Memory B cell (primary cell): ENCODE results near the gene RPL13A.

Experiments used
- ATAC-seq: fragments of 150-1000 bp; cut with Tn5 transposase; 2 replicates; pipeline ENCODE4 v1.10.0; 2021; ENCODE audit warnings: low read depth, mild to moderate bottlenecking, moderate library complexity
- DNase-seq, 2 donors: peaks; one replicate each; pipeline ENCODE4 v3.0.0; 2022; ENCODE audit warnings: low spot score in 2 of 2
- H3K27ac Mint-ChIP-seq: one replicate; pipeline ENCODE4 v1.8.0; 2022; ENCODE audit warnings: mild to moderate bottlenecking, moderate library complexity, mixed read lengths
- H3K27me3 Mint-ChIP-seq: one replicate; pipeline ENCODE4 v1.8.0; 2022; ENCODE audit warnings: mixed read lengths
- H3K36me3 Mint-ChIP-seq: one replicate; pipeline ENCODE4 v1.8.0; 2022; ENCODE audit warnings: mild to moderate bottlenecking, mixed read lengths
- H3K4me1 Mint-ChIP-seq: one replicate; pipeline ENCODE4 v1.8.0; 2022; ENCODE audit warnings: mixed read lengths
- H3K4me3 Mint-ChIP-seq: one replicate; pipeline ENCODE4 v1.8.0; 2022; ENCODE audit warnings: mild to moderate bottlenecking, moderate library complexity, mixed read lengths
- H3K9me3 Mint-ChIP-seq: one replicate; pipeline ENCODE4 v1.8.0; 2022; ENCODE audit warnings: mixed read lengths

The RPL13A gene

GRCh38 chr19:49486232-49486631, 1.2 kb upstream of the RPL13A start:
- ATAC-seq (no peak), DNase-seq (no peak)
- H3K9me3 Mint-ChIP-seq: no peaks in the 10 kb centered on the region
- no peak overlapping the region for H3K27ac Mint-ChIP-seq
- no peak overlapping the region for H3K4me3 Mint-ChIP-seq
- H3K4me1 Mint-ChIP-seq: peaks cover 17% of the 10 kb centered on the region
- no peaks in the 10 kb centered on the region for H3K27me3 Mint-ChIP-seq
- H3K36me3 Mint-ChIP-seq: peaks cover 16% of the 10 kb centered on the region

GRCh38 chr19:49486710-49487276, 615 bp upstream of the RPL13A start:
- ATAC-seq (no peak), DNase-seq (no peak)
- Mint-ChIP-seq H3K4me1 (peaks cover 17% of the 10 kb centered on the region), H3K27me3 (no peaks in the 10 kb centered on the region), H3K27ac (peak overlapping the region; percentile 98), H3K4me3 (peak overlapping the region; percentile 93), H3K36me3 (peaks cover 17% of the 10 kb centered on the region), H3K9me3 (no peaks in the 10 kb centered on the region)

- H3K4me1 Mint-ChIP-seq: peaks cover 25% of the 10 kb centered on the region
- H3K27me3 Mint-ChIP-seq: no peaks in the 10 kb centered on the region
- DNase-seq (no peak), ATAC-seq (no peak)
- H3K9me3 Mint-ChIP-seq: no peaks in the 10 kb centered on the region
- peak overlapping the region; percentile 98 for H3K27ac Mint-ChIP-seq
- peak overlapping the region; percentile 93 for H3K4me3 Mint-ChIP-seq
- H3K36me3 Mint-ChIP-seq: peaks cover 25% of the 10 kb centered on the region
These were observed 846 bp downstream of the RPL13A start for GRCh38 chr19:49488046-49488862.

GRCh38 chr19:49488863-49489537, 1.6 kb downstream of the RPL13A start:
- DNase-seq (no peak), ATAC-seq (no peak)
- H3K36me3 Mint-ChIP-seq: peaks cover 25% of the 10 kb centered on the region
- H3K27ac Mint-ChIP-seq: peak overlapping the region; percentile 98
- no peaks in the 10 kb centered on the region for H3K9me3 Mint-ChIP-seq
- H3K27me3 Mint-ChIP-seq: no peaks in the 10 kb centered on the region
- H3K4me1 Mint-ChIP-seq: peaks cover 25% of the 10 kb centered on the region
- peak overlapping the region; percentile 93 for H3K4me3 Mint-ChIP-seq

- Mint-ChIP-seq H3K36me3 (peaks cover 25% of the 10 kb centered on the region), H3K4me1 (peaks cover 25% of the 10 kb centered on the region), H3K27ac (peak overlapping the region; percentile 98), H3K4me3 (peak overlapping the region; percentile 93), H3K9me3 (no peaks in the 10 kb centered on the region), H3K27me3 (no peaks in the 10 kb centered on the region)
- ATAC-seq (peak; percentile 11), DNase-seq (peak in 1 of 2 donors; percentile 45)
These were observed 2.3 kb downstream of the RPL13A start for GRCh38 chr19:49489601-49490167.

- Mint-ChIP-seq H3K27me3 (no peaks in the 10 kb centered on the region), H3K36me3 (peaks cover 25% of the 10 kb centered on the region), H3K9me3 (no peaks in the 10 kb centered on the region), H3K27ac (peak overlapping the region; percentile 98), H3K4me1 (peaks cover 25% of the 10 kb centered on the region), H3K4me3 (peak overlapping the region; percentile 93)
- no peak for DNase-seq
- ATAC-seq: no peak
These were observed 3.0 kb downstream of the RPL13A start for GRCh38 chr19:49490287-49491029.

GRCh38 chr19:49491030-49491803, 3.8 kb downstream of the RPL13A start:
- DNase-seq: no peak
- Mint-ChIP-seq H3K4me3 (peak overlapping the region; percentile 93), H3K27ac (peak overlapping the region; percentile 98), H3K9me3 (no peaks in the 10 kb centered on the region), H3K36me3 (peaks cover 25% of the 10 kb centered on the region), H3K4me1 (peaks cover 27% of the 10 kb centered on the region), H3K27me3 (no peaks in the 10 kb centered on the region)
- ATAC-seq: no peak

- no peak for DNase-seq
- no peak for ATAC-seq
These were observed 4.6 kb downstream of the RPL13A start for GRCh38 chr19:49491804-49492572.

GRCh38 chr19:49492573-49493405, 5.4 kb downstream of the RPL13A start:
- Mint-ChIP-seq H3K36me3 (peaks cover 29% of the 10 kb centered on the region), H3K27ac (peak overlapping the region; percentile 82), H3K4me1 (peaks cover 31% of the 10 kb centered on the region), H3K4me3 (peak overlapping the region; percentile 15), H3K9me3 (no peaks in the 10 kb centered on the region), H3K27me3 (no peaks in the 10 kb centered on the region)
- DNase-seq (no peak), ATAC-seq (no peak)

More at GRCh38 chr19:49491804-49492572, 4.6 kb downstream of the RPL13A start:
- no peaks in the 10 kb centered on the region for H3K27me3 Mint-ChIP-seq
- peaks cover 26% of the 10 kb centered on the region for H3K36me3 Mint-ChIP-seq
- peak overlapping the region; percentile 82 for H3K27ac Mint-ChIP-seq
- H3K4me3 Mint-ChIP-seq: no peak overlapping the region
- H3K9me3 Mint-ChIP-seq: no peaks in the 10 kb centered on the region
- peaks cover 27% of the 10 kb centered on the region for H3K4me1 Mint-ChIP-seq

GRCh38 chr19:49496574-49497008, 9.2 kb downstream of the RPL13A start:
- DNase-seq: no peak
- Mint-ChIP-seq H3K27me3 (no peaks in the 10 kb centered on the region), H3K4me1 (peaks cover 32% of the 10 kb centered on the region), H3K4me3 (peak overlapping the region; percentile 100), H3K9me3 (no peaks in the 10 kb centered on the region), H3K27ac (peak overlapping the region; percentile 100), H3K36me3 (peaks cover 37% of the 10 kb centered on the region)
- ATAC-seq: no peak

- Mint-ChIP-seq H3K27ac (peak overlapping the region; percentile 100), H3K4me3 (peak overlapping the region; percentile 100), H3K9me3 (no peaks in the 10 kb centered on the region), H3K36me3 (peaks cover 35% of the 10 kb centered on the region), H3K27me3 (no peaks in the 10 kb centered on the region), H3K4me1 (peaks cover 34% of the 10 kb centered on the region)
- peak; percentile 70 to 78 for DNase-seq
- ATAC-seq: peak; percentile 25
These were observed 9.8 kb downstream of the RPL13A start for GRCh38 chr19:49497047-49497788.
